Liver (tissue), 9 donors: ENCODE measurements around the gene COX11. TPM values are rescaled to one million over a fixed set of nuclear protein-coding genes. Genes with fewer than 3 reads are reported as not detected.

ENCODE experiments used
- DNase-seq: peaks from one replicate; pipeline ENCODE4 v3.0.0-alpha.2; 2017; ENCODE audit warnings: low spot score
- H3K27ac ChIP-seq, 2 donors: one replicate each; pipeline ENCODE4 v1.7.0; 2013; ENCODE audit warnings: inconsistent platforms in 2 of 2, low read length in 2 of 2, control low read depth in 1 of 2, low read depth in 1 of 2, mild to moderate bottlenecking in 1 of 2
- H3K27me3 ChIP-seq, 4 donors: one replicate each; pipeline versions ENCODE4 v1.6.1 to v1.7.0; 2013; ENCODE audit warnings: low read length in 3 of 4, inconsistent platforms in 1 of 4, mild to moderate bottlenecking in 1 of 4, moderate library complexity in 1 of 4; ENCODE audit not compliant: control insufficient read depth in 4 of 4, insufficient read depth in 4 of 4
- H3K36me3 ChIP-seq, 4 donors: one replicate each; pipeline versions ENCODE4 v1.6.1 to v1.7.0; 2013; ENCODE audit warnings: low read length in 3 of 4, mild to moderate bottlenecking in 3 of 4, low read depth in 1 of 4, moderate library complexity in 1 of 4; ENCODE audit not compliant: control insufficient read depth in 4 of 4, insufficient read depth in 3 of 4
- H3K4me1 ChIP-seq, 4 donors: one replicate each; pipeline versions ENCODE4 v1.6.1 to v1.7.0; 2013; ENCODE audit warnings: low read length in 3 of 4, mild to moderate bottlenecking in 3 of 4, moderate library complexity in 1 of 4; ENCODE audit not compliant: control insufficient read depth in 4 of 4, insufficient read depth in 4 of 4
- H3K4me3 ChIP-seq, 3 donors: one replicate each; pipeline versions ENCODE4 v1.6.1 to v1.7.0; 2013; ENCODE audit warnings: low read length in 3 of 3, control low read depth in 1 of 3, low read depth in 1 of 3, mild to moderate bottlenecking in 1 of 3
- H3K9ac ChIP-seq, 2 donors: one replicate each; pipeline ENCODE4 v1.7.0; 2013; ENCODE audit warnings: low read length in 2 of 2, mild to moderate bottlenecking in 2 of 2, moderate library complexity in 2 of 2, control low read depth in 1 of 2, low read depth in 1 of 2
- H3K9me3 ChIP-seq, 4 donors: one replicate each; pipeline versions ENCODE4 v1.6.1 to v1.7.0; 2013; ENCODE audit warnings: low read length in 3 of 4; ENCODE audit not compliant: control insufficient read depth in 4 of 4
- CTCF ChIP-seq: fragments of 150-350 bp; IDR thresholded peaks from 2 replicates; pipeline ENCODE4 v1.5.1; 2017; ENCODE audit warnings: improper control_type of control experiment, low read depth, low read length; ENCODE audit not compliant: missing input control
- EGR1 ChIP-seq, 2 donors: IDR thresholded peaks; 2 replicates each; pipeline ENCODE4 v1.6.1; 2016 to 2018; ENCODE audit warnings: antibody characterized with exemption in 2 of 2, low read depth in 2 of 2
- FOXA2 ChIP-seq: IDR thresholded peaks from 2 replicates; pipeline ENCODE4 v1.6.1; 2016; ENCODE audit warnings: antibody characterized with exemption
- GABPA ChIP-seq, 2 donors: IDR thresholded peaks in 1 of 2; conservative IDR thresholded peaks in 1 of 2; 2 replicates each; pipeline ENCODE4 v1.6.1; 2016; ENCODE audit warnings: antibody characterized with exemption in 2 of 2, mild to moderate bottlenecking in 1 of 2, moderate library complexity in 1 of 2
- HNF4G ChIP-seq: IDR thresholded peaks from 2 replicates; pipeline ENCODE4 v1.6.1; 2016; ENCODE audit warnings: antibody characterized with exemption
- JUND ChIP-seq, 2 donors: IDR thresholded peaks; 2 replicates each; pipeline ENCODE4 v1.6.1; 2016; ENCODE audit warnings: antibody characterized with exemption in 2 of 2
- RAD21 ChIP-seq, 2 donors: IDR thresholded peaks; 2 replicates each; pipeline ENCODE4 v1.6.1; 2016; ENCODE audit warnings: antibody characterized with exemption in 2 of 2, mild to moderate bottlenecking in 2 of 2
- REST ChIP-seq: IDR thresholded peaks from 2 replicates; pipeline ENCODE4 v1.6.1; 2016; ENCODE audit warnings: antibody characterized with exemption, mild to moderate bottlenecking
- RXRA ChIP-seq, 2 donors: IDR thresholded peaks; 2 replicates each; pipeline ENCODE4 v1.6.1; 2017 to 2018; ENCODE audit warnings: antibody characterized with exemption in 2 of 2, mild to moderate bottlenecking in 1 of 2
- SP1 ChIP-seq: IDR thresholded peaks from 2 replicates; pipeline ENCODE4 v1.6.1; 2018; ENCODE audit warnings: antibody characterized with exemption, mild to moderate bottlenecking
- TAF1 ChIP-seq: conservative IDR thresholded peaks from 2 replicates; pipeline ENCODE4 v1.6.1; 2016; ENCODE audit warnings: antibody characterized with exemption, mild to moderate bottlenecking
- YY1 ChIP-seq: IDR thresholded peaks from 2 replicates; pipeline ENCODE4 v1.6.1; 2016; ENCODE audit warnings: antibody characterized with exemption, mild to moderate bottlenecking
- WGBS: extraction: QIAGEN DNeasy Blood & Tissue Kit; methylation state at CpG from one replicate; pipeline ENCODE4 v1.1.7; 2013; 5-methylcytosine and 5-hydroxymethylcytosine counted together
- polyA plus RNA-seq, 2 donors: library from polyadenylated mRNA; stranded (reverse) in 1 of 2; unstranded in 1 of 2; fragments of 200-250 nt in 1 of 2; fragments of >200 nt in 1 of 2; fragmentation: Nextera tagmentation in 1 of 2; extraction: Ambion mirVana in 1 of 2; gene quantifications; one replicate each; pipeline versions ENCODE4 v1.2.1 to v1.2.3, GENCODE V29; 2013 to 2015
- total RNA-seq, 2 donors: library from RNA; depleted of rRNA; stranded (reverse); fragments of >200 nt; gene quantifications; one replicate each; pipeline ENCODE4 v1.2.3, GENCODE V29; 2014
- donor health status: healthy.
- donor health status: healthy.
- donor health status: healthy.
- donor health status: healthy.
- donor health status: healthy.

The COX11 gene
- total and polyA plus RNA-seq, 4 donors, result 29.0 to 46.7 (median 35.1) TPM

- H3K4me1 ChIP-seq, result no peaks in the 10 kb centered on the region
- no peak for DNase-seq
- 75% methylated on average over 1 of the region's 1 CpG for WGBS
- no peak overlapping the region for H3K27ac ChIP-seq
- H3K9ac ChIP-seq, result no peak overlapping the region
- TF ChIP-seq GABPA (IDR thresholded peaks at IDR 0.05 in 1 of 2, conservative IDR thresholded peaks at IDR 0.05 in 1 of 2), result no peak
- no peak for TF ChIP-seq YY1
- TF ChIP-seq TAF1, result no peak
- TF ChIP-seq EGR1 (IDR thresholded peaks at IDR 0.05; ENCODE audit: low read depth in 2 of 2), result no peak
- TF ChIP-seq FOXA2, result no peak
- no peak overlapping the region for H3K4me3 ChIP-seq
- H3K36me3 ChIP-seq, result peaks cover 1 to 38% (median 23%) of the 10 kb centered on the region in 4 donors
- H3K9me3 ChIP-seq, result no peaks in the 10 kb centered on the region
- no peaks in the 10 kb centered on the region for H3K27me3 ChIP-seq
Measured at GRCh38 chr17:54945231-54945630, 23.2 kb downstream of the COX11 start.

- no peak overlapping the region for H3K4me3 ChIP-seq
- H3K27ac ChIP-seq, result no peak overlapping the region
- TF ChIP-seq FOXA2, result no peak
- no peak for TF ChIP-seq TAF1
- TF ChIP-seq REST, result no peak
- TF ChIP-seq EGR1 (IDR thresholded peaks at IDR 0.05; ENCODE audit: low read depth in 2 of 2), result no peak
- TF ChIP-seq RAD21 (IDR thresholded peaks at IDR 0.05), result no peak
- no peaks in the 10 kb centered on the region for H3K27me3 ChIP-seq
- no peaks in the 10 kb centered on the region for H3K4me1 ChIP-seq
- no peak for DNase-seq
- peaks cover 1 to 35% (median 21%) of the 10 kb centered on the region in 4 donors for H3K36me3 ChIP-seq
- H3K9ac ChIP-seq, result no peak overlapping the region
- 73% methylated on average over 1 of the region's 1 CpG for WGBS
- H3K9me3 ChIP-seq, result no peaks in the 10 kb centered on the region
Measured at GRCh38 chr17:54944796-54945195, 23.7 kb downstream of the COX11 start.

- no peak for DNase-seq
- TF ChIP-seq SP1 (no peak), RXRA (IDR thresholded peaks at IDR 0.05) (no peak), FOXA2 (no peak), YY1 (no peak), GABPA (IDR thresholded peaks at IDR 0.05 in 1 of 2, conservative IDR thresholded peaks at IDR 0.05 in 1 of 2) (no peak), REST (no peak), EGR1 (IDR thresholded peaks at IDR 0.05; ENCODE audit: low read depth in 2 of 2) (no peak), CTCF (no peak), RAD21 (IDR thresholded peaks at IDR 0.05) (no peak), HNF4G (no peak), TAF1 (no peak), JUND (IDR thresholded peaks at IDR 0.05) (no peak)
- no peaks in the 10 kb centered on the region for H3K9me3 ChIP-seq
- peaks cover 0 to 34% (median 27%) of the 10 kb centered on the region in 4 donors for H3K36me3 ChIP-seq
- H3K27me3 ChIP-seq, result no peaks in the 10 kb centered on the region
- H3K4me3 ChIP-seq, result no peak overlapping the region
- WGBS, result 39% methylated on average over 1 of the region's 1 CpG
- H3K4me1 ChIP-seq, result no peaks in the 10 kb centered on the region
- no peak overlapping the region for H3K9ac ChIP-seq
- no peak overlapping the region for H3K27ac ChIP-seq
Measured at GRCh38 chr17:54941285-54941684, 27.2 kb downstream of the COX11 start.
